Inflammatory macrophage treated with lipopolysaccharide for 1 hour (primary cell): ENCODE measurements around the gene ETS2.

Experiments
- DNase-seq, 2 donors: peaks; one replicate each; pipeline ENCODE4 v3.0.0-alpha.2; 2020 to 2022

ETS2 gene

DNA sequence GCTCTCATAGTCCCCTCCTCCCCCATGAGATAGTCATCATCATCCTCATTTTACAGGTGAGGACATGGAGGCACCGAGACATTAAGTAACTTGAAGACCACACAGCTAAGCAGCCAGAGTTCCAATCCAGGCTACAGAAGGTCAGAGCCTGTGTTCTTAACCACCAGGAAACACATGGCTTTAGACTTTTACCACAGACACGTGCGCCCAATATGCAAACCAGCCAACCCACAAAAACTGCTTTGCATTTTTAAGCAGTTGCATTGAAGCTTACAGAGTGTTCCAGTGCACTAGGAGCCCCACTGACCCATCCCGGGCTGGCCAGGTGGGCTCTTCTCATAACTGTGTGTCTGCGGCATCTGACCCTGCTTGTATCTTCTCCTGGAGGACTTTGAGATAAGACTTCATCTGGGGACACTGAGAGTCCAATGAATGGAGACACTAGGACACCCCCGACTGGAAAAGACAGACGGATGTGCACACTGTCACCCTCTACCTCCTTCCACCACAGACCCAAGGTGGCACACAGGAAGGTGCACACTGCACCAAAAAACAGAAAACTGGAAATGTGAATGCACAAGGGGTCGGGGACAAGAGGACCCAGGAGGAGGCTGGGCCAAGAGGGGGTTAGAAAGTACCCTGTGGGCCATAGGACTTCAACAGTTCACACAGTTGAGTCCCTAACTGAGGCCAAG lies 56.4 kb downstream of the ETS2 start:
- no peak for DNase-seq

DNA sequence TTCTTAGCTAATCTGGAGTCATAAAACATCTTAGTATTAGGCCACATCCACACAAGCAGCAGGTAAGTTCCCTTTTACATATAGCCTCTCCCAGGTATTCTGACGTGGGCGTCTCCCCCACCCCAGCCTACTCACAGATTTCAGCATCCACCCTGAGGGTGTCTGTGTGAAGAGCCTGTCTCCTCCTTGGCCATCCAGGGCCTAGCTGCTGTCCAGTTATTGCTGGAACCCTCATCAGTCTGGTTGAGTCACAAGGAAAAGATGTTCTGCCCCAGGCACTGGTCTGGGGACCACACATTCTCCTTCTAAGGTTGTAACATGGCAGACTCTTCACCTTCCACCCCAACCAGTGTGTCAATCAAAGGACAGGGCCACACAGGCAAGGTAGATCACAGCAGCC lies 57.6 kb downstream of the ETS2 start:
- no peak for DNase-seq

DNA sequence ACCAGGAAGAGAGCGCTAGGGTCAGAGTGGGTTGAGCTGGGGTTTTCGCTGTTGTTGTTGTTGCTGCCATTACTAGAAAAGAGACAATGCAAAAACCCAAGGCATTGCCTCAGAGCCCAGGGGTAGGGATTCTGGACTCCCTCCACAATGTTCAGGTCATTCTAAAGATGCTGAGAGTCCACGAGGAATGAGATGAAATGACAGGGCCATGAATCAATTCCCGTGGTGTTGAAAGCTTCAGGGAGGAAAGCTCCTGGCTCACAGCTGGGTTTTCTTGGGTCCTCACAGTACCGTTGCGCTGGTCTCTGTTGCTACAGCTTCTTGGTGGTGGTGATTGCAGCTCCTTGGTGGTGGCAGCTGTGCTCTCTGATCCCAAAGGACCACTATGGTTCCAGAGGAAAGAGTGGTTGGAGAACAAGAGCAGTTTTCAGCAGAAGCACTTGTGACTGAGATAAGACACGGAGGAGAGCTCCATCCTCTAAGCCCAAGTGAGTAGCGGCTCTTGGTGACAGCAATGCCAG lies 58.2 kb downstream of the ETS2 start:
- no peak for DNase-seq

DNA sequence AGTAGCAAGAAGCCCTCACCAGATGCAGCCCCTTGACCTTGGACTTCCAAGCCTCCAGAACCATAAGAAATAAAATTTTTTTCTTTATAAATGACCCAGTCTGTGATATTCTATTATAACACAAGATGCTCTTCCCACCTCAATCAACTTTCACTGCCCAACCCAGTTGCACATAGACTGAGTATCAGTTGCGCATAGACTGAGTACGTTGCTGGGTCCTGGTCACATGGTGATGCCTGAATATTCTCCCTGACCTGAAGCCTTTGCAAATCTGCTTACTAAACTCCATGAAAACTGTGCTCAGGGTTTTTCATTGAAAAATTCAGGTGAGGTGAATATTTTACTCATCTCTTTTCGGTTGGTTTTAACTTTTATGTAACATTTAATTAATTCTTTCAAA lies 59.2 kb downstream of the ETS2 start:
- DNase-seq, result no peak

DNA sequence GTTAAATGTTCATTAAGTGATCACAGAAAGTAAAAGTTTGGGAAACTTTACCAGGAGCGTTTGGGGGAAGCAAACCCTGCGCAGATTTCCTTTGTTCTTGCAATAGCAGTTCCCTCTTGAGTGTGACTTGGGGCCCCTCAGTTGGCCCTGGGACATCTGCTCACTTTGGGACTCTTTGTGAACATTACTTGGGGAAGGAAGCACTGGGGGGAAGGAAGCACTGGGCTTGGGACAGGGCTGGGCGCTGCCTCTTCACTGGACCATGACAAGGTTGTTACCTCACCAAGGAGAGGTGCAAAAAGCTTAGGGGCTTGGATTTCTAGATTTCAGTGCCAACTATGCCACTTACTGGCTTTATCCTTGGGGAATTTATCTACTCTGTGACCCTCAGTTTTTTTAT lies 63.5 kb downstream of the ETS2 start:
- DNase-seq, result peak; percentile 58 to 59

DNA sequence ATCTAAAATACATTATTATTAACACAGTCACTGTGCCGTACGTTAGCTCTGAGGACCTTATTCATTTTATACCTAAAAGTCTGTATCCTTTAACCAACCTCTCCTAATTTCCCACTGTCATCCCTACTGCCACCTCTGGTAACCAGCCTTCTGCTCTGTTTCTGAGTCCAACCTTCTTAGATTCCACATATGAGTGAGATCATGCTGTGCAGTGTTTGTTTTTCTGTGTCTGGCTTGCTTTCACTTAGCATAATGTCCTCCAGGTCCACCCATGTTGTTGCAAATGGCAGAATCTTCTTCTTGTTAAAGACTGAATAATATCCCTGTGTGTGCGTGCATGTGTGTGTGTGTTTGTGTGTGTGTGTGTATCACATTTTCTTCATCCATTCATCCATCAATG lies 64.2 kb downstream of the ETS2 start:
- no peak for DNase-seq
